GM12892 (cell line): ENCODE data around the gene COTL1.

Source experiments
- POLR2AphosphoS5 ChIP-seq: IDR thresholded peaks from 2 replicates; pipeline ENCODE4 v1.6.1; 2011; ENCODE audit warnings: low read depth, low read length, control low read depth
- TAF1 ChIP-seq: IDR thresholded peaks from 2 replicates; pipeline ENCODE4 v1.6.1; 2011; ENCODE audit warnings: low read depth, mild to moderate bottlenecking, control low read depth, low read length, borderline replicate concordance

DNA sequence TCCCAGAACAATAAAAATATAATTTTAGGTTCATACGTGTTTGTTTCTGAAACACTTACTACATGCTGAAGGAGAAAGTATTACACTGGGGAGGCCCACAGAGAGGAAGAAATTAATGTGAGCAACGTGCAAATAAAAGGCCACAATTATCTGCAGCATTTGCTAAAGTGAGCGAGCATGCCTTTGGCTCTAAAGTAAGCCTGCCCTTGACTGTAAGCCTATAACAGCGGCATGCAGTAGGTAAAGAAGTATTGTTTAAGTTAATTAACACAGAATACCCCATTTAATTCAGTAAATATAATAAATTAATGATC lies 13.2 kb upstream of the COTL1 start:
- TF ChIP-seq POLR2AphosphoS5 (no peak), TAF1 (no peak)
